Hematopoietic multipotent progenitor cell treated with erythropoietin and hydrocortisone succinate and interleukin-3 and kit ligand, for 6 days (in vitro differentiated cells): ENCODE data around the gene C17orf67.
"Not testable (repeated sequence)": the region's sequence is repeated elsewhere in the genome, so short reads cannot be mapped to it uniquely, and the experiment has no call there.

Experiments used
- DNase-seq: peaks from one replicate; pipeline ENCODE4 v3.0.0-alpha.2; 2015

Gene C17orf67

DNA sequence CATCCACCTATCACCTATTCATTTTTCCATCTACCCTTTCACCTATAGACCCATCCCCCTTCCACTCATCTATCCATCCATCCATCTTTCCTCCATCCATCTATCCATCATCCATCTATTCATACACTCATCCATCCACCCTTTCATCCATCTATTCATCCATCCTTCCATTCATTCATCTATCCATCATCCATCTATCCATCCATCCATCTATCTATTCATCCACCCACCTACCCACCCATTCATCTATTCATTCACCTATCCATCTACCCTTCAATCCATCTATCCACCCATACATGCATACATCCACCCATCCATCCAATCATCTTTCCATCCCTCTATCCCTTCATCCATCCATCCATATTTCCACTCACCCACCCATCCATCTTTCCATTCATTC lies 63.3 kb downstream of the C17orf67 start:
- DNase-seq: no peak

DNA sequence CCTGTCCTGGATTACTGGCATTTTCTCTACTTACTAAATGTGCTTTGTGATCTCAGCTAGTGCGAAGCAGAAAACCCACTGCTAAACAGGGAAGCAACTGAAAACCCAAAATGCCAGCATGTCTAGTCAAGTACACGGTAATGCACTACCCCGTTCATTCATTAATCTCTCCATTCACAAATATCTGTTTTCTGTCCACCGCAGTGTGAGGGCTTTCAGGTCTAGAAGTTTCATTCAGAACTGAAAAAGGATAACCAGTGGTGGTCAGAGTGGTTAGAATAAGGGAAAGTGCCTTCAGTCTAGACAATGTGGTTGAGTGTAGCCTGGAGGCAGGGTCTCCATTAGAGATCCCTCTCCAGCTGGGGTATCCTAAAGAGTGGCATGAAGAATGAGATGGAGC lies 68.3 kb downstream of the C17orf67 start:
- DNase-seq: no peak

DNA sequence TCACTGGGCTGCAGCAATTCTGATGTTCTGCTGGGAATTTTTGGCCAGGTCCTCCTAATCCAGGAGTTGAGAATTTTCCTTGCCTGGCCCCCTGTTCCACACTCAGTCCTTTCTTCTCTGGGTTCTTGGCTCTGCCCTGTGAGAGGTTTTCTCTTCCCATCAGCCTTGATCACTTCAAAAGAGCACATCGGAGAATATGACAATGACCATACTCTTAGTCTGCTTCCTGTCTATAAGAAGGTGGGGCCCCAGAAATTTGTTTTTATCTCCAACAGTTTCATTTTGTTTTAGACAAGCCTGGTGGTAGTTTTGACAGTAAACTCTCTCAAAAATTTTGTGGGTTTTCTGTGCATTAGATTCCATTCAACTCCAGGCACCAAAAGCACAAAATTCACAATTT lies 70.7 kb downstream of the C17orf67 start:
- no peak for DNase-seq

DNA sequence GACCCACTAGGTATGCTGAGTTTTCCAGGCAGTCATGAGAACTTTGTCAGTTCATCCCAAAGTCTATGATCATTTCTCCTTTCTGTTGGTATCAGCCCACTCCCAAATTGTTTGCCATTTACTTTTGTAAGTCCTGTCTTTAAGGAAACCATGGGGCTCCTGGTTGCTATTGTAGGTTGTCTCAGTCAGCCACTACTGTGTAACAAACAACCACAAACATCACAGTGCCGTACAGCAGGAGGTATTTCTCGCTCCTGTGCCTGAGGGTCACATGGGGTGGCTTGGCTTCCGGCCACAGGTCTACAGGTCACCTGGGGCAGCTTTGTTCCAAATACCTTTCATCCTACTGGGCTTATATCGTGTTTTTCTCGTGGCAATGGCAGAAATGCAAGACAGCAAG lies 71.6 kb downstream of the C17orf67 start:
- DNase-seq: no peak

DNA sequence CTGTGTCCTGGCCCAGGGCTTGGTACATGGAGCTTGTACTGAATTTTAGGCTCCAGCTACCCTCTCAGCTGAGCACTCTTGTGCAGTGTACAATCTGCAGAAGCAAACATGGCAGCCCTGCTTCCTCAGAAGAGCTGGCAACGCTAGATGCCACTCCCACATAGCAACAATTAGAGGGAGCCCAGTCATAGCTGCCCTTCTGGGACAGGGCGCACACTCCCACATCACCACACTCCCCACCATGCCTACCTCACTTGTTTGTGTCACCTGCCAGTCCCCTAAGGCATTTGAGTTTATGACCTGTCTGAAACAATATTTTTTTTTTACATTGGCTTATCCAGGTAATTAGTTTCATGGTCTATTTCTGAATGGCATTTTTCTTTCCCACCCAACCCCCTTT lies 72.3 kb downstream of the C17orf67 start:
- no peak for DNase-seq

DNA sequence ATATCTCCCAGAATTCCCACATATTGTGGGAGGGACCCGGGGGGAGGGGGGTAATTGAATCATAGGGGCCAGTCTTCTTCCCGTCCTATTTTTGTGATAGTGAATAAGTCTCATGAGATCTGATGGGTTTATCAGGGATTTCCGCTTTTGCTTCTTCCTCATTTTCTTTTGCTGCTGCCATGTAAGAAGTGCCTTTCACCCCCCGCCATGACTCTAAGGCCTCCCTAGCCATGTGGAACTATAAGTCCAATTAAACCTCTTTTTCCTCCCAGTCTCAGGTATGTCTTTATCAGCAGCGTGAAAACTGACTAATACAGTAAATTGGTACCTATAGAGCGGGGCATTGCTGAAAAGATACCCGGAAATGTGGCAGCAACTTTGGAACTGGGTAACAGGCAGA lies 76.1 kb downstream of the C17orf67 start:
- not testable (repeated sequence) for DNase-seq

DNA sequence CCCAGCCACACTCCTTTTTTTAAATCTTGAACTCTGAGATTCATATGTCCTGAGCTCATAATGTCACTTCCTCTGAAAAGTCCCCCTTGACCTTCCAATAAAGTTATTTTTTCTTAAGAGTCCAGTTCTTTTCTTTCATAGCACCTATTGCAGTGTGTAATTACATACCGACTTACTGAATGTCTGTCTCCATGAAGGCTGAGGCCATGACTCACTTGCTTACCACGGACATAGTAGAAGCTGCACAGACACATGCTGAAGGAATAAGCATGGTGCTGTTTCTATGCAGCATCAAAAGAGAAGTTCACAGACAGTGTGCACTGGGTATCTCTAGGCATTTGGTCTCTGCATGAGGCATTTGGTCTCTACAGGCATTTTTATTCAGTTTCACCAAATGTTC lies 77.2 kb downstream of the C17orf67 start:
- DNase-seq: no peak

DNA sequence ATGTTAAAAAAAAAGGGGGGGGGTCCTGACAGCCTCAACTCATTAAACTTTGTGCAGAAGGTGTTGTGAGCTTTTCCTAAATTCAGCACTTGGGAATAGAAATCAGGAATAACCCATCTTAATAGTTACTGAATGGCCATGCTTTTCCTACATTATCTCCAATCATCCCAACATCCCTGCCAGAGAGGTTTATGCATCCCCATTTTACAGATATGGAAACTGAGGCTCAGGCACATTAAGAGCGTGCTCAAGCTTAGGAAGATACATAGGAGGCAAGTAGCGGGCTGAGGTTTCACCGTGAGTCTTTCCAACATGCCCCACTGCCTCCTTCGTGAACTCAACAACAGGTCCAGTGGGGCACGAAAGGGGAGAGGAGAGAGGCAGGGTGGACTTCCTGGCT lies 78.4 kb downstream of the C17orf67 start:
- no peak for DNase-seq

DNA sequence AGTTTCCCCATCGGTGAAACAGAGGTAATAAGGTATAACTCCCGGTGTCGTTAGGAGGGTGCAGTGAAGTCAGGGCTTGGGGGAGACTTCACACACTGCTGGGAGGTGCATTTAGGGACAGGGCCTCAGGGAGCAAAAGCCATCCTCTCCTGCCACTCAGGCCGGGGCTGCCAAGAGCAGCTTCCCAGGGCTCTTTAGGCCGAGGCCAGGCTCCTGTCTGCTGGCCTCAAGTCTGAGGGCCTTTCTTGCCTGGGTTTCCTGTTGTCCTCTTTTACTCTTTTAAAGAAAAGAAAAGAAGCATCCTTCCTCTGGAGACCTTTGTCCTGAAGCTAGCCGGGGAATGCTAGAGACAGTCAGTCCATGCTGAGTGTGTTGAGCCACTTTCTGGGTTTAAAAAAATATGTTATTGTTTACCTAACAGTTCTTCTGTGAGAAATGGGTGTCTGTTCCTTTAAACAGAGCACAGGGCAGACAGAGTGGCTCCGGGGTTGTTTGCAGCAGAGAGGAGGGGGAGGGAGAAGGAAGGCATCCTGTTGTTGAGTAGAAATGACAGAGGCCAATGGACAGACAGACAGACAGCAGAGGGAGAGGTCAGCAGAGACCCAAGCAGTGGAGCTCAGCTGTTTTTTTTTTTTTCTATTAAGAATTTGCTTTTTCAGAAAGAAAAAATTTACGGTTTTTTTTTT lies 79.1 kb downstream of the C17orf67 start:
- DNase-seq: no peak

DNA sequence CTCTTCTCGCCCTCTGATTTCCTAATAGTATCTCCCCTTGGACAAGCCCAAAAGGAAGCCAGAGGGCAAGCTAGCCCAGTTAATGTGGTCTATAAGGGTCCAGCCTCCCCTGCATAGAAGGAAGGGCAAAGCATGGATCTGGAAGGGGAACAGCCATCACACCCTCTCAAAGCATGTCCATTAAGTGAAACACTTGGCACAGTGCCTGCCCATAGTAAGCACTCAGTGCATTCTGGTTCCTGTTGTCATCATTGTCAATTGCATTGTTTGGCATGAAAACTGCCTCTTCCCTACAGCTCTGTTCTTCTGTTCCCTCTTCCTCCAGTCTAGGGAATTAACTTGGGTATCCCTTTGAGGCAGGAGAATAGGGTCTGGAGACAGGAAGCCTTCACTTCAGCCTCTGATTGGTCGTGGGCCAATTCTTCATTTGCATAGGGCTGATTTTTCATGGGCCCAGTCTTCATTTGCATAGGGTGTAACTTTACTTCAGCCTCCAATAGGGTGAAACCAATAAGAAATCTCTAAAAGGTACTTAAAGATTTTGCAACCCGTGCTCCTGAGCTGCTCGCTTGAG lies 81.4 kb downstream of the C17orf67 start:
- DNase-seq: peak; percentile 40

DNA sequence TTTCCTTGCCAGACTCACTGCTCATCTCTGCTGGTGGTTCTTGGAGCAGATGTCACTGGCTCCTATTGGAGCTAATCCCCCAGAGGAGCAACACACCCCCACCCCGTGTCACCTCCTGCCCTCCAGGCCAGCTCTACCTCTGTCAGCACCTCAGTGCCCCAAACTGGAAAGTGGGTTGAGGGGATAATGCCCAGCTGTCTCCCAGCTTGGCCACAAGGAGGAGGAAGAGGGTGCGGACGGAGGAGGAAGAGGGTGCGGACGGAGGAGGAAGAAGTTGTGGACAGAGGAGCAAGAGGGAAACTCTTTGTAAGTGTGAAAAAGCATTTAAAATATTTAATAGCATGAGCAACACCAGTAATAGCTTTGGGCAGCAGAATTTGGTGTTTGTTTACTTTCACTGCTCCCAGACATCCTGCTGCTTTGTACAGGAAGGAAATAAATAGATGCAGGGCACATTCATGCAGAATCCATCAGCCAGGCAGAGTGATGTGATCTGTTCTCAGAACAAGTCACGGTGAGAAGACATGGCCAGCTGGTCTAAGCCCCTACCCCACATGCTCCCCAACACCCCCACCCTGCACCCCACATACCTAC lies 82.5 kb downstream of the C17orf67 start:
- DNase-seq: no peak

DNA sequence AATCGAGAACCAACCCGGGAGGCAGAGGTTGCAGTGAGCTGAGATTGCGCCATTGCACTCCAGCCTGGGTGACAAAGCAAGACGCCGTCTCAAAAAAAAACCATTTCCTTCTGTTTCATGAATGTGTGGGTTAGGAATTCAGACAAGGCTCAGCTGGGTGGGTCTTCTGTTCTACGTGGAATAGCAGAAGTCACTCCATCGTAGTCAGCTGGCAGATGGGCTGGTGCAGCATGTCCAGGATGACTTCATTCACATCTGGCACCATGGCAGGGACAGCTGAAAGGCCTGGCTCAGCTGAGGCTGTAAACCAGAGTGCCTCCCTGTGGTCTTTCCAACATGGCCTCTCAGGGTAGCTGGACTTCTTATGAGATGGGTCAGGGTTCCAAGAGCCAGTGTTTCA lies 89.0 kb downstream of the C17orf67 start:
- DNase-seq: no peak

DNA sequence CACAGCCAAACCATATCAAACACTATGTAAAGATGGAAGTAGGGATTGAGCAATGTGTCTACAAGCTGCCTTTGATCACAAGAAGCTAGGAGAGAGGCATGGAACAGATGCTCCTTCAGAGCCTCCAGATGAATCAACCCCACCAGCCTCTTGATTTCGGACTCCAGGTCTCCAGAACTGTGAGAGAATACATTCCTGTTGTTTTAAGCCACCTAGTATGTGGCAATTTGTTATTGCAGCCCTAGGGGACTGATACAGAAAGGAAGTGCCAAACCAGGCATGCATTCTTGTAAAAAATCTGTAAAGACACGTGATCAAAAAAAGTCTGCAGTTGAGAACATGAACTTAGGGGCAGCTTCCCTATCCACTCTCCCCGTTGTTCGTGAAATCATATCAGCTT lies 91.1 kb downstream of the C17orf67 start:
- no peak for DNase-seq
